K562 (cell line): ENCODE data around the gene PCSK7. TPM values are rescaled to one million over a fixed set of nuclear protein-coding genes. Genes with fewer than 3 reads are reported as not detected.

Experiments
- ATAC-seq: fragments of 200-7000 bp; cut with Tn5 transposase; 3 replicates; pipeline ENCODE4 v1.9.1; 2020; ENCODE audit warnings: moderate library complexity
- BruUV-seq: library from RNA; stranded (reverse); fragments of 400-500 nt; replicated peaks from 2 replicates; lab custom pipeline; 2021; lab: Mats Ljungman, UMichigan
- CTCF ChIA-PET: fragments of 300-600 bp; formaldehyde crosslinking; extraction: SDS; loops from one replicate; lab custom pipeline; 2021; ENCODE audit warnings: low intra/inter-chr PET ratio; lab: Yijun Ruan, JAX
- POLR2A ChIA-PET: fragments of 300-600, 350-650 bp; sonication (Branson Sonifier 250); formaldehyde crosslinking; extraction: SDS; loops from one replicate; lab custom pipeline; 2021; ENCODE audit warnings: antibody characterized with exemption, inconsistent platforms; lab: Yijun Ruan, JAX
- DNase-seq, 4 experiments: peaks; one replicate each; pipeline versions ENCODE4 v3.0.0 to v3.0.0-alpha.2; 2011 to 2018; ENCODE audit warnings: low spot score in 3 of 4, mixed read lengths in 3 of 4; ENCODE audit errors: extremely low read depth in 1 of 4
- FAIRE-seq: peaks from 2 replicates; lab custom pipeline; 2011; peaks lifted over from hg19 to GRCh38; lab: Jason Lieb, UNC
- H2AFZ ChIP-seq: 2 replicates; pipeline ENCODE4 v1.6.0; 2011; ENCODE audit warnings: low read depth, low read length, control low read depth, inconsistent platforms
- H3K27ac ChIP-seq: fragments of 200-600 bp; 3 replicates; pipeline ENCODE4 v1.8.0; 2011; ENCODE audit warnings: low read depth, mild to moderate bottlenecking, control low read depth, inconsistent platforms, low read length, moderate library complexity, mixed read lengths; ENCODE audit errors: extremely low read depth
- H3K27me3 ChIP-seq, 2 experiments: fragments of 300-600 bp in 1 of 2; 2 replicates in 1 of 2; 3 replicates in 1 of 2; pipeline versions ENCODE4 v1.6.0 to v1.8.0; 2011; ENCODE audit warnings: inconsistent platforms in 2 of 2, low read length in 2 of 2, mild to moderate bottlenecking in 1 of 2, mixed read lengths in 1 of 2, moderate library complexity in 1 of 2; ENCODE audit not compliant: control insufficient read depth in 2 of 2, insufficient read depth in 2 of 2
- H3K36me3 ChIP-seq: fragments of 300-600 bp; 3 replicates; pipeline ENCODE4 v1.8.0; 2011; ENCODE audit warnings: mild to moderate bottlenecking, low read length, inconsistent platforms; ENCODE audit not compliant: control insufficient read depth, insufficient read depth
- H3K4me1 ChIP-seq, 2 experiments: fragments of 200-600 bp in 1 of 2; replicated peaks in 1 of 2; 2 replicates in 1 of 2; 3 replicates in 1 of 2; pipeline versions ENCODE4 v1.5.1 to v1.8.0; 2011; ENCODE audit warnings: inconsistent platforms in 2 of 2, low read length in 2 of 2, mild to moderate bottlenecking in 1 of 2, mixed read lengths in 1 of 2, moderate library complexity in 1 of 2; ENCODE audit not compliant: control insufficient read depth in 2 of 2, insufficient read depth in 2 of 2
- H3K4me2 ChIP-seq: 2 replicates; pipeline ENCODE4 v1.6.1; 2011; ENCODE audit warnings: low read length, control low read depth, inconsistent platforms, mixed read lengths; ENCODE audit not compliant: insufficient read depth
- H3K4me3 ChIP-seq: fragments of 200-600 bp; sonication (generic), shearing (Covaris generic); 2 replicates; pipeline ENCODE4 v1.5.1; 2016; ENCODE audit warnings: control low read depth, inconsistent platforms
- H3K79me2 ChIP-seq: fragments of 200-600 bp; 3 replicates; pipeline ENCODE4 v1.8.0; 2011; ENCODE audit warnings: low read length, inconsistent platforms; ENCODE audit not compliant: control insufficient read depth, insufficient read depth
- H3K9ac ChIP-seq, 2 experiments: 2 replicates each; pipeline versions ENCODE4 v1.6.0 to v1.6.1; 2011; ENCODE audit warnings: low read depth in 2 of 2, low read length in 2 of 2, control low read depth in 1 of 2, inconsistent platforms in 1 of 2, mild to moderate bottlenecking in 1 of 2, mixed read lengths in 1 of 2; ENCODE audit not compliant: insufficient read depth in 1 of 2
- H3K9me1 ChIP-seq: one replicate; pipeline ENCODE4 v1.6.0; 2011; ENCODE audit warnings: inconsistent platforms, mild to moderate bottlenecking, low read length, moderate library complexity; ENCODE audit not compliant: control insufficient read depth, insufficient read depth
- H3K9me3 ChIP-seq: replicated peaks from 2 replicates; pipeline ENCODE4 v1.5.1; 2011; ENCODE audit warnings: low read depth, low read length, inconsistent platforms; ENCODE audit not compliant: control insufficient read depth, insufficient read depth
- H4K20me1 ChIP-seq: replicated peaks from 2 replicates; pipeline ENCODE4 v1.6.1; 2011; ENCODE audit warnings: low read length, inconsistent platforms, mixed read lengths; ENCODE audit not compliant: control insufficient read depth, insufficient read depth
- CREB1 ChIP-seq, 2 experiments: sonication (generic) in 1 of 2; formaldehyde crosslinking in 1 of 2; IDR thresholded peaks; 2 replicates each; pipeline versions ENCODE4 v1.6.1 to v1.8.0; 2012 to 2022; ENCODE audit warnings: inconsistent platforms in 1 of 2, mild to moderate bottlenecking in 1 of 2, missing genetic modification reagents in 1 of 2, moderate library complexity in 1 of 2
- E2F1 ChIP-seq: sonication (generic); formaldehyde crosslinking; IDR thresholded peaks from 2 replicates; pipeline ENCODE4 v1.8.1; 2023; ENCODE audit warnings: mild to moderate bottlenecking, missing genetic modification reagents, moderate library complexity
- ETV5 ChIP-seq: sonication (generic); formaldehyde crosslinking; IDR thresholded peaks from 2 replicates; pipeline ENCODE4 v1.4.0; 2020; ENCODE audit warnings: low read depth, mild to moderate bottlenecking, missing genetic modification reagents
- GATA2 ChIP-seq: sonication (generic); formaldehyde crosslinking; IDR thresholded peaks from 2 replicates; pipeline ENCODE4 v1.4.0; 2020; ENCODE audit warnings: mild to moderate bottlenecking, missing genetic modification reagents
- ID3 ChIP-seq, 2 experiments: fragments of 250-450 bp in 1 of 2; fragments of 450-650 bp in 1 of 2; sonication (Bioruptor Pico) in 1 of 2; IDR thresholded peaks; 2 replicates each; pipeline versions ENCODE4 v1.6.1 to v1.8.0; 2016 to 2021; ENCODE audit warnings: mild to moderate bottlenecking in 2 of 2, moderate library complexity in 2 of 2, missing compliant biosample characterization in 1 of 2, missing genetic modification characterization in 1 of 2
- ILF3 ChIP-seq: fragments of 450-650 bp; IDR thresholded peaks from 2 replicates; pipeline ENCODE4 v1.6.1; 2018; ENCODE audit warnings: antibody characterized with exemption, mild to moderate bottlenecking, moderate library complexity, borderline replicate concordance
- KDM2B ChIP-seq: fragments of 250-450 bp; sonication (Bioruptor Pico); IDR thresholded peaks from 2 replicates; pipeline ENCODE4 v1.8.0; 2021; ENCODE audit warnings: mild to moderate bottlenecking, moderate library complexity
- MECOM ChIP-seq: fragments of 250-450 bp; sonication (Bioruptor Pico); IDR thresholded peaks from 2 replicates; pipeline ENCODE4 v1.8.0; 2022; ENCODE audit warnings: inconsistent platforms
- POLR2A ChIP-seq: fragments of 450-650 bp; conservative IDR thresholded peaks from 2 replicates; pipeline ENCODE4 v1.6.1; 2016
- RAD21 ChIP-seq, 2 experiments: fragments of 250-450 bp in 1 of 2; fragments of 450-650 bp in 1 of 2; sonication (Bioruptor Pico) in 1 of 2; formaldehyde crosslinking in 1 of 2; IDR thresholded peaks in 1 of 2; conservative IDR thresholded peaks in 1 of 2; 2 replicates each; pipeline versions ENCODE4 v1.4.0 to v1.8.0; 2020 to 2022; ENCODE audit warnings: mild to moderate bottlenecking in 2 of 2, moderate library complexity in 1 of 2
- RAD51 ChIP-seq: fragments of 450-650 bp; IDR thresholded peaks from 2 replicates; pipeline ENCODE4 v1.7.1; 2016; ENCODE audit warnings: low read depth, mild to moderate bottlenecking, borderline replicate concordance
- SAP30 ChIP-seq: fragments of 200-600 bp; sonication (generic); IDR thresholded peaks from 2 replicates; pipeline ENCODE4 v1.6.1; 2012; ENCODE audit warnings: borderline replicate concordance, low read depth, mild to moderate bottlenecking, moderate library complexity, low read length, control low read depth, inconsistent platforms; ENCODE audit not compliant: insufficient read depth, poor library complexity, severe bottlenecking
- SMARCA4 ChIP-seq: fragments of 450-650 bp; IDR thresholded peaks from 2 replicates; pipeline ENCODE4 v1.6.1; 2016
- TCF3 ChIP-seq: sonication (generic); formaldehyde crosslinking; IDR thresholded peaks from 2 replicates; pipeline ENCODE4 v1.4.0; 2020; ENCODE audit warnings: mild to moderate bottlenecking, missing genetic modification reagents
- TFAM ChIP-seq: fragments of 250-450 bp; sonication (Bioruptor Pico); conservative IDR thresholded peaks from 2 replicates; pipeline ENCODE4 v1.5.0; 2021; ENCODE audit warnings: mild to moderate bottlenecking, moderate library complexity
- THAP12 ChIP-seq: fragments of 250-450 bp; sonication (Bioruptor Pico); IDR thresholded peaks from 2 replicates; pipeline ENCODE4 v1.9.0; 2021; ENCODE audit warnings: mild to moderate bottlenecking, inconsistent platforms
- XRCC5 ChIP-seq: fragments of 200-400 bp; formaldehyde crosslinking; IDR thresholded peaks from 2 replicates; pipeline ENCODE4 v1.6.1; 2017; ENCODE audit warnings: low read depth, mild to moderate bottlenecking, low read length
- ZKSCAN1 ChIP-seq: fragments of 150-350 bp; IDR thresholded peaks from 2 replicates; pipeline ENCODE4 v1.6.1; 2016; ENCODE audit warnings: low read depth, low read length
- WGBS: fragments of 100-300 bp; shearing (Covaris generic); methylation state at CpG from one replicate; pipeline ENCODE4 v1.1.6; 2016; ENCODE audit warnings: low coverage, mixed read lengths; ENCODE audit not compliant: insufficient coverage; ENCODE audit errors: missing lambda C conversion rate; 5-methylcytosine and 5-hydroxymethylcytosine counted together
- in situ Hi-C: fragments of 300-500 bp; cut with MboI; formaldehyde crosslinking; loops from 4 replicates; pipeline ENCODE4 v1.15.0; 2018; ENCODE audit warnings: inconsistent platforms, mixed read lengths
- intact Hi-C: fragments of 100-400 bp; cut with micrococcal nuclease; formaldehyde crosslinking; loops from 2 replicates; pipeline ENCODE4 v1.14.2; 2022
- polyA plus RNA-seq, 8 experiments: library from polyadenylated mRNA; depleted of rRNA in 4 of 8; stranded (reverse) in 5 of 8; unstranded in 3 of 8; fragments of >200 nt; fragmentation: Nextera tagmentation in 2 of 8; fragmentation: Illumina TruSeq in 1 of 8; extraction: Ambion mirVana in 2 of 8; extraction: Trizol in 1 of 8; gene quantifications; 2 replicates each; pipeline versions ENCODE4 v1.2.1 to v1.2.3, GENCODE V29; 2011 to 2014; ENCODE audit warnings: inconsistent platforms in 1 of 8, missing spikeins in 1 of 8
- total RNA-seq, 7 experiments: library from RNA; depleted of rRNA in 6 of 7; stranded (reverse); fragments of >200 nt in 6 of 7; fragmentation: Illumina TruSeq in 2 of 7; extraction: Trizol in 2 of 7; gene quantifications; 2 replicates each; pipeline versions ENCODE4 v1.2.1 to v1.2.3, GENCODE V29; 2011 to 2021; ENCODE audit warnings: low replicate concordance in 1 of 7

PCSK7 gene
- total and polyA plus RNA-seq, 9 of the 15 experiments (the other 6 are each of a cell fraction or from before 2014, with no cell fraction given) = 3.1 to 29.2 (median 15.6) TPM

- TF ChIP-seq CREB1 (IDR thresholded peaks at IDR 0.05) = peak; percentile 67; the same call in 1 of the 2 replicates
- no peak for TF ChIP-seq CREB1 (CRISPR knock-in tag; IDR thresholded peaks at IDR 0.05)
- no peak for TF ChIP-seq ETV5
- TF ChIP-seq SMARCA4 = peak; percentile 78
- no peak for TF ChIP-seq TFAM (CRISPR knock-in tag)
- TF ChIP-seq TCF3 (CRISPR knock-in tag) = peak; percentile 93
- peak; percentile 73 for TF ChIP-seq GATA2
- no peak for TF ChIP-seq MECOM
Observed at GRCh38 chr11:117160826-117161225, 71.0 kb downstream of the PCSK7 start (continued).

- ATAC-seq (peak; percentile 43), DNase-seq (no peak), FAIRE-seq (no peak)
- Histone ChIP-seq H3K4me3 (no peak overlapping the region), H3K9ac (no peak overlapping the region), H3K79me2 (peaks cover 67% of the 10 kb centered on the region), H3K36me3 (peaks cover 82% of the 10 kb centered on the region), H4K20me1 (peaks cover 3% of the 10 kb centered on the region; the same call in 1 of the 2 replicates), H3K27ac (no peak overlapping the region), H3K27me3 (no peaks in the 10 kb centered on the region), H3K4me2 (no peak overlapping the region), H2AFZ (no peak overlapping the region), H3K9me1 (no peaks in the 10 kb centered on the region), H3K9me3 (no peaks in the 10 kb centered on the region), H3K4me1 (peaks cover 6 to 7% of the 10 kb centered on the region in 2 experiments; a peak in 4 of 5 replicates)
- POLR2A ChIA-PET = interaction anchor here (0.6 to 3.6 kb wide), 5 partner anchors 8 to 61 kb away, joined by 3 to 27 read pairs (median 6); partner anchors contain the start of gene PAFAH1B2
- WGBS = 59% methylated on average over 2 of the region's 2 CpGs
- in situ Hi-C loops (no loop called here), intact Hi-C loops (no loop called here)
- TF ChIP-seq POLR2A = no peak
- no peak for TF ChIP-seq E2F1 (CRISPR knock-in tag)
- TF ChIP-seq SAP30 = no peak
- no peak for TF ChIP-seq ID3 (CRISPR knock-in tag; IDR thresholded peaks at IDR 0.05)
- TF ChIP-seq ID3 (tag; IDR thresholded peaks at IDR 0.05) = no peak
- no peak for TF ChIP-seq ZKSCAN1
- no peak for TF ChIP-seq XRCC5
- TF ChIP-seq RAD21 (CRISPR knock-in tag; conservative IDR thresholded peaks at IDR 0.05 in 1 of 2, IDR thresholded peaks at IDR 0.05 in 1 of 2) = no peak
- TF ChIP-seq THAP12 (CRISPR knock-in tag) = no peak
- no peak for TF ChIP-seq RAD51
- no peak for TF ChIP-seq KDM2B
- TF ChIP-seq ILF3 = no peak
- no TSS peak for BruUV-seq
- CTCF ChIA-PET = no interaction called here
Observed at GRCh38 chr11:117159892-117160291, 72.0 kb downstream of the PCSK7 start.
